B cell (primary cell): Measurements from ENCODE around the gene DCUN1D4. TPM values are rescaled to one million over a fixed set of nuclear protein-coding genes. Genes with fewer than 3 reads are reported as not detected.

Experiments used
- ATAC-seq: fragments of 200-7000 bp; cut with Tn5 transposase; one replicate; pipeline ENCODE4 v1.10.0; 2021; ENCODE audit warnings: low read depth, mild to moderate bottlenecking, moderate number of reproducible peaks, moderate library complexity
- CTCF ChIA-PET: fragments of 350-600 bp; sonication (Branson Sonifier 250); formaldehyde crosslinking; loops from one replicate; lab custom pipeline; 2021; ENCODE audit warnings: antibody characterized with exemption, inconsistent platforms; lab: Charles Lee
- POLR2A ChIA-PET: fragments of 350-600 bp; sonication (Branson Sonifier 250); formaldehyde crosslinking; loops from one replicate; lab custom pipeline; 2021; ENCODE audit warnings: antibody characterized with exemption; lab: Charles Lee
- DNase-seq: peaks from one replicate; pipeline ENCODE4 v3.0.0; 2013
- H2AFZ ChIP-seq: 2 replicates; pipeline ENCODE4 v1.6.1; 2012; ENCODE audit warnings: mild to moderate bottlenecking, low read depth, low read length; ENCODE audit not compliant: insufficient read depth, poor library complexity, severe bottlenecking
- H3K27ac ChIP-seq, 2 donors: 1 replicate in 1 of 2; 2 replicates in 1 of 2; pipeline ENCODE4 v1.5.1; 2012 to 2013; ENCODE audit warnings: low read length in 2 of 2, mild to moderate bottlenecking in 2 of 2, moderate library complexity in 1 of 2
- H3K27me3 ChIP-seq, 4 experiments: fragments of 200-600 bp in 1 of 4; sonication (generic) in 1 of 4; replicated peaks in 1 of 4; 1 replicate in 2 of 4; 2 replicates in 2 of 4; pipeline versions ENCODE4 v1.6.1 to v1.7.0; 2013 to 2016; ENCODE audit warnings: low read length in 3 of 4, mild to moderate bottlenecking in 2 of 4, mixed read lengths in 1 of 4, moderate library complexity in 1 of 4; ENCODE audit not compliant: insufficient read depth in 4 of 4, control insufficient read depth in 3 of 4; ENCODE audit errors: control extremely low read depth in 1 of 4
- H3K36me3 ChIP-seq, 2 experiments: replicated peaks in 1 of 2; 1 replicate in 1 of 2; 2 replicates in 1 of 2; pipeline versions ENCODE4 v1.6.1 to v1.7.1; 2013; ENCODE audit warnings: low read length in 1 of 2; ENCODE audit not compliant: insufficient read depth in 2 of 2, control insufficient read depth in 1 of 2; ENCODE audit errors: control extremely low read depth in 1 of 2, extremely low read depth in 1 of 2
- H3K4me1 ChIP-seq, 2 donors: fragments of 200-600 bp in 1 of 2; sonication (generic) in 1 of 2; 1 replicate in 1 of 2; 2 replicates in 1 of 2; pipeline versions ENCODE4 v1.5.1 to v1.6.1; 2013 to 2017; ENCODE audit warnings: low read length in 2 of 2; ENCODE audit not compliant: control insufficient read depth in 2 of 2, insufficient read depth in 2 of 2
- H3K4me2 ChIP-seq: replicated peaks from 2 replicates; pipeline ENCODE3; 2012; ENCODE audit warnings: mild to moderate bottlenecking, low read depth, low read length; ENCODE audit not compliant: poor library complexity, severe bottlenecking
- H3K4me3 ChIP-seq, 5 experiments: fragments of 200-600 bp in 1 of 5; sonication (generic) in 1 of 5; 1 replicate in 3 of 5; 2 replicates in 2 of 5; pipeline versions ENCODE4 v1.5.1 to v1.7.0; 2011 to 2016; ENCODE audit warnings: low read length in 4 of 5, mild to moderate bottlenecking in 4 of 5, low read depth in 2 of 5, control low read depth in 1 of 5, moderate library complexity in 1 of 5; ENCODE audit not compliant: insufficient read depth in 1 of 5; ENCODE audit errors: control extremely low read depth in 1 of 5, extremely low read depth in 1 of 5
- H3K79me2 ChIP-seq: fragments of 200-600 bp; sonication (generic); one replicate; pipeline ENCODE4 v1.6.0; 2016; ENCODE audit warnings: low read length; ENCODE audit not compliant: control insufficient read depth, insufficient read depth
- H3K9ac ChIP-seq: fragments of 200-600 bp; sonication (generic); 2 replicates; pipeline ENCODE4 v1.6.1; 2017; ENCODE audit warnings: mild to moderate bottlenecking, low read length, moderate library complexity
- H3K9me3 ChIP-seq, 3 donors: one replicate each; pipeline versions ENCODE4 v1.6.1 to v1.7.1; 2013; ENCODE audit warnings: low read length in 2 of 3; ENCODE audit not compliant: control insufficient read depth in 2 of 3, insufficient read depth in 1 of 3; ENCODE audit errors: control extremely low read depth in 1 of 3
- H4K20me1 ChIP-seq: 2 replicates; pipeline ENCODE4 v1.6.0; 2012; ENCODE audit warnings: mild to moderate bottlenecking, low read length; ENCODE audit not compliant: insufficient read depth, control insufficient read depth, poor library complexity, severe bottlenecking
- H3K27ac Mint-ChIP-seq: one replicate; pipeline ENCODE4 v1.8.0; 2021; ENCODE audit warnings: mixed read lengths
- H3K27me3 Mint-ChIP-seq: one replicate; pipeline ENCODE4 v1.8.0; 2021; ENCODE audit warnings: mixed read lengths
- H3K4me1 Mint-ChIP-seq: one replicate; pipeline ENCODE4 v1.8.0; 2021; ENCODE audit warnings: mixed read lengths
- H3K4me3 Mint-ChIP-seq: one replicate; pipeline ENCODE4 v1.8.0; 2021; ENCODE audit warnings: mixed read lengths
- H3K9me3 Mint-ChIP-seq: one replicate; pipeline ENCODE4 v1.8.0; 2022; ENCODE audit warnings: mixed read lengths; ENCODE audit not compliant: insufficient read depth
- EZH2 ChIP-seq: IDR thresholded peaks from 2 replicates; pipeline ENCODE4 v1.6.1; 2012; ENCODE audit warnings: borderline replicate concordance, low read depth, mild to moderate bottlenecking, moderate library complexity, low read length; ENCODE audit not compliant: insufficient read depth, poor library complexity, severe bottlenecking
- WGBS: methylation state at CpG from one replicate; pipeline ENCODE4 v1.1.5; 2013; ENCODE audit warnings: missing lambda C conversion rate; ENCODE audit not compliant: insufficient coverage; 5-methylcytosine and 5-hydroxymethylcytosine counted together
- intact Hi-C: fragments of 100-400 bp; cut with micrococcal nuclease; formaldehyde crosslinking; loops from one replicate; pipeline ENCODE4 v1.10.0; 2022
- polyA plus RNA-seq: library from polyadenylated mRNA; depleted of rRNA; stranded (reverse); fragments of >200 nt; gene quantifications from 2 replicates; pipeline ENCODE4 v1.2.3, GENCODE V29; 2012
- total RNA-seq, 2 donors: library from RNA; stranded (reverse); fragments of 120-200 nt in 1 of 2; gene quantifications; 1 replicate in 1 of 2; 2 replicates in 1 of 2; pipeline versions ENCODE4 v1.2.3 to v1.2.4, GENCODE V29; 2013 to 2022
- TF ChIP-seq, protein P1 (sequence below): fragments of 200-600 bp; IDR thresholded peaks from one replicate; pipeline ENCODE4 v1.8.0; 2022; ENCODE audit warnings: antibody characterized with exemption, mild to moderate bottlenecking

The DCUN1D4 gene
- total and polyA plus RNA-seq, 2 donors (not counting 1 experiment from before 2014, with no cell fraction given): 15.1 to 39.7 TPM

DNA sequence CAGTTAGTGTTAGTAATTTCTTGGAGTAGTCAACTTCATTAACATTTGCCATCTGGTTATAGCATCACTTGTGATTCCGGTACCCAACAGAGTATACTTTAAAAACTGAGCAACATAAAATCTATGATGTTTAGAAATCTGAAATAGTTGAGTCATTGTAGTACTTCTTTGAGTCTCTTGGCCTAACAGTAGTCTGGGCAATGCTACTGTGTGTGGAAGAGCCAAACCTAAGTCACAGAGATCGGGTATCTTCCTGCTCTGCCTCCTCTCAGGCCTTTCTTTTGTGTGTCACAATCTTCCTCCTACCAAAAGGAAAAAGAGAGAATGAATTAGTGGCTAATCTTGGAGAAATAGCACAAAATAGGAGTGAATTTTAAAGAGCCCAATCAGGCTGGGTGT is 25.5 kb downstream of the DCUN1D4 start:
- Mint-ChIP-seq H3K4me3 (no peak overlapping the region), H3K27me3 (no peaks in the 10 kb centered on the region), H3K27ac (no peak overlapping the region), H3K9me3 (no peaks in the 10 kb centered on the region), H3K4me1 (no peaks in the 10 kb centered on the region)
- intact Hi-C loops: no loop called here
- no peaks in the 10 kb centered on the region for H3K9me3 ChIP-seq
- no peaks in the 10 kb centered on the region for H3K27me3 ChIP-seq
- CTCF ChIA-PET: interaction anchor here (0.8 kb wide), 1 partner anchor 27 kb away, joined by 4 read pairs; no protein-coding TSS in a partner anchor
- POLR2A ChIA-PET: no interaction called here
- no peak for ATAC-seq
- peaks cover 6 to 44% of the 10 kb centered on the region in 2 experiments for H3K36me3 ChIP-seq
- no peaks in the 10 kb centered on the region for H3K79me2 ChIP-seq
- H2AFZ ChIP-seq: no peak overlapping the region
- no peak overlapping the region for H3K4me2 ChIP-seq
- H3K27ac ChIP-seq: no peak overlapping the region
- no peak for DNase-seq
- no peaks in the 10 kb centered on the region for H4K20me1 ChIP-seq
- H3K4me1 ChIP-seq: no peaks in the 10 kb centered on the region
- no peak overlapping the region for H3K4me3 ChIP-seq
- WGBS: no CpG with 5 or more reads among the region's 2 CpGs
- TF ChIP-seq EZH2: no peak
- TF ChIP-seq, protein P1, sequence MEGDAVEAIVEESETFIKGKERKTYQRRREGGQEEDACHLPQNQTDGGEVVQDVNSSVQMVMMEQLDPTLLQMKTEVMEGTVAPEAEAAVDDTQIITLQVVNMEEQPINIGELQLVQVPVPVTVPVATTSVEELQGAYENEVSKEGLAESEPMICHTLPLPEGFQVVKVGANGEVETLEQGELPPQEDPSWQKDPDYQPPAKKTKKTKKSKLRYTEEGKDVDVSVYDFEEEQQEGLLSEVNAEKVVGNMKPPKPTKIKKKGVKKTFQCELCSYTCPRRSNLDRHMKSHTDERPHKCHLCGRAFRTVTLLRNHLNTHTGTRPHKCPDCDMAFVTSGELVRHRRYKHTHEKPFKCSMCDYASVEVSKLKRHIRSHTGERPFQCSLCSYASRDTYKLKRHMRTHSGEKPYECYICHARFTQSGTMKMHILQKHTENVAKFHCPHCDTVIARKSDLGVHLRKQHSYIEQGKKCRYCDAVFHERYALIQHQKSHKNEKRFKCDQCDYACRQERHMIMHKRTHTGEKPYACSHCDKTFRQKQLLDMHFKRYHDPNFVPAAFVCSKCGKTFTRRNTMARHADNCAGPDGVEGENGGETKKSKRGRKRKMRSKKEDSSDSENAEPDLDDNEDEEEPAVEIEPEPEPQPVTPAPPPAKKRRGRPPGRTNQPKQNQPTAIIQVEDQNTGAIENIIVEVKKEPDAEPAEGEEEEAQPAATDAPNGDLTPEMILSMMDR: no peak
- H3K9ac ChIP-seq: no peak overlapping the region

DNA sequence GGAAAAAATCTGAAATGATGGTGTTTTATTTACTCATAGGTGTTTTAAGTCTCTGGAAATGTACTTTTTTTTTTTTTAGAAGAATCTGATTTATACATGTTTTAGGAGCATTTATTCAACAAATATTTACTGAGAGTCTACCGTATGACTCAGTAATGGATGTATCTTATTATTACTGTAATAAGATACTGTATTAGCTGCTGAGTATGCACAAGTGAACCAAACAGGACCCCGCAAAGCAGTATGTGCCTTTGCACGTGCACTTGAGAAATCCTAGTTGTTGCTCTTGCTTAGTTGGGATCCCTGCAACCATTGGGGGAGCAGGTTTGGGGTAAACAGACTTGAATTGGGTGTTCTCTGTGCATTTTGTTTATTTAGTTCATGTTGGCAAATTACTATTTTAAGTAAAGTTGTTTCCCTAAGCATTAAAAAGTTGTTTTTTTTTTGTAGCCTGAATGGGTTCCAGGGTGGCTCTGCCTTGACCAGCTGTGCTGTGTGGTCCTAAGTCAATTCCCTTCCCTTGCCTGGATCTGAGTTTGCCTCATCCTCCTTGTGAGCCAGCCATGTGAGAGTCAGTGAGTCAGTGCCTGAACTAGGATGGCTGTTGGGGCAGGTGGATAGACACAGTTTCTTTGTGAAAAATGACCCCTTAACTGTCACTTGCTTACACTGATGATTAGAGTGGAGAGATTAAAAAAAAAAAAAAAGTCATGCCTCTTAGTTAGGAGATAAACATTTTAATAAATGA is 27.7 kb downstream of the DCUN1D4 start:
- Histone ChIP-seq H2AFZ (no peak overlapping the region), H3K9me3 (no peaks in the 10 kb centered on the region), H3K36me3 (peaks cover 6 to 47% of the 10 kb centered on the region in 2 experiments), H3K4me2 (no peak overlapping the region), H3K27me3 (no peaks in the 10 kb centered on the region), H3K4me3 (no peak overlapping the region), H3K4me1 (no peaks in the 10 kb centered on the region), H4K20me1 (no peaks in the 10 kb centered on the region), H3K9ac (no peak overlapping the region), H3K27ac (no peak overlapping the region), H3K79me2 (no peaks in the 10 kb centered on the region)
- TF ChIP-seq EZH2: no peak
- TF ChIP-seq, protein P1: no peak
- ChIA-PET POLR2A (no interaction called here), CTCF (no interaction called here)
- no peak for DNase-seq
- ATAC-seq: no peak
- H3K27ac Mint-ChIP-seq: no peak overlapping the region
- H3K4me1 Mint-ChIP-seq: no peaks in the 10 kb centered on the region
- WGBS: 100% methylated on average over 2 of the region's 3 CpGs
- no peak overlapping the region for H3K4me3 Mint-ChIP-seq
- intact Hi-C loops: no loop called here
- H3K9me3 Mint-ChIP-seq: peaks cover 3% of the 10 kb centered on the region
- no peaks in the 10 kb centered on the region for H3K27me3 Mint-ChIP-seq
